ENCODE measurements around the gene SLC43A2.

SLC43A2 gene

GRCh38 chr17:1616101-1616500 lies 12.5 kb downstream of the SLC43A2 start:
- no peaks in the 10 kb centered on the region for H3K9me3 ChIP-seq (ENCODE audit: control insufficient read depth, low read length)
- H3K18ac ChIP-seq (ENCODE audit: low read depth in 1 of 2, low read length in 2 of 2), result no peak overlapping the region
- H3K4me3 ChIP-seq (ENCODE audit: insufficient read depth in 1 of 2, low read depth in 1 of 2, low read length in 2 of 2), result no peak overlapping the region
- no peak overlapping the region for H3K4me2 ChIP-seq (ENCODE audit: low read length, poor library complexity, severe bottlenecking)
- H3K4ac ChIP-seq (ENCODE audit: low read depth in 1 of 2, low read length in 2 of 2), result no peak overlapping the region
- H2AK5ac ChIP-seq (ENCODE audit: low read length, severe bottlenecking), result no peak overlapping the region
- no peaks in the 10 kb centered on the region for H3K27me3 ChIP-seq (ENCODE audit: control insufficient read depth in 1 of 2, insufficient read depth in 1 of 2, low read length in 2 of 2)
- H3K79me1 ChIP-seq (replicated peaks; ENCODE audit: low read length, poor library complexity, severe bottlenecking), result peaks cover 2% of the 10 kb centered on the region
- no peak overlapping the region for H2BK12ac ChIP-seq (ENCODE audit: low read length in 2 of 2)
- WGBS, result 90% methylated on average over 13 of the region's 13 CpGs
- H4K91ac ChIP-seq (ENCODE audit: low read length), result no peak overlapping the region
- H3K9ac ChIP-seq (ENCODE audit: low read length), result no peak overlapping the region
- no peak overlapping the region for H3K14ac ChIP-seq (ENCODE audit: low read length in 2 of 2)
- H2BK5ac ChIP-seq (ENCODE audit: low read depth, low read length, poor library complexity, severe bottlenecking), result no peak overlapping the region
- H2AFZ ChIP-seq (ENCODE audit: low read depth, low read length), result no peak overlapping the region
- H4K8ac ChIP-seq (ENCODE audit: low read length), result no peak overlapping the region
- H3K23ac ChIP-seq (ENCODE audit: low read length in 2 of 2), result no peak overlapping the region
- H3K27ac ChIP-seq (ENCODE audit: low read length, poor library complexity, severe bottlenecking), result no peak overlapping the region
- DNase-seq, result no peak
- no peak overlapping the region for H2BK120ac ChIP-seq (ENCODE audit: low read depth, low read length)
- H2BK15ac ChIP-seq (ENCODE audit: low read depth, poor library complexity, severe bottlenecking), result no peak overlapping the region
- peaks cover 11 to 23% of the 10 kb centered on the region in 2 experiments for H3K36me3 ChIP-seq (ENCODE audit: control insufficient read depth in 1 of 2, insufficient read depth in 2 of 2, low read depth in 1 of 2, low read length in 2 of 2)
- H3K4me1 ChIP-seq (ENCODE audit: control insufficient read depth, insufficient read depth, low read depth, low read length), result peaks cover 9% of the 10 kb centered on the region

- no peaks in the 10 kb centered on the region for H3K27me3 ChIP-seq (ENCODE audit: control insufficient read depth in 1 of 2, insufficient read depth in 1 of 2, low read length in 2 of 2)
- no peak for DNase-seq
- H3K27ac ChIP-seq (ENCODE audit: low read length, poor library complexity, severe bottlenecking), result no peak overlapping the region
- H3K23ac ChIP-seq (ENCODE audit: low read length in 2 of 2), result no peak overlapping the region
- H3K9me3 ChIP-seq (ENCODE audit: control insufficient read depth, low read length), result no peaks in the 10 kb centered on the region
- no peak overlapping the region for H3K14ac ChIP-seq (ENCODE audit: low read length in 2 of 2)
- no peak overlapping the region for H2BK120ac ChIP-seq (ENCODE audit: low read depth, low read length)
- no peak overlapping the region for H4K8ac ChIP-seq (ENCODE audit: low read length)
- H3K9ac ChIP-seq (ENCODE audit: low read length), result no peak overlapping the region
- 90% methylated on average over 16 of the region's 16 CpGs for WGBS
- no peaks in the 10 kb centered on the region for H3K4me1 ChIP-seq (ENCODE audit: control insufficient read depth, insufficient read depth, low read depth, low read length)
- peaks cover 8 to 23% of the 10 kb centered on the region in 2 experiments for H3K36me3 ChIP-seq (ENCODE audit: control insufficient read depth in 1 of 2, insufficient read depth in 2 of 2, low read depth in 1 of 2, low read length in 2 of 2)
- no peak overlapping the region for H2AK5ac ChIP-seq (ENCODE audit: low read length, severe bottlenecking)
- H3K18ac ChIP-seq (ENCODE audit: low read depth in 1 of 2, low read length in 2 of 2), result no peak overlapping the region
- no peak overlapping the region for H3K4me3 ChIP-seq (ENCODE audit: insufficient read depth in 1 of 2, low read depth in 1 of 2, low read length in 2 of 2)
- H3K4ac ChIP-seq (ENCODE audit: low read depth in 1 of 2, low read length in 2 of 2), result no peak overlapping the region
- H2BK15ac ChIP-seq (ENCODE audit: low read depth, poor library complexity, severe bottlenecking), result no peak overlapping the region
- no peak overlapping the region for H2BK5ac ChIP-seq (ENCODE audit: low read depth, low read length, poor library complexity, severe bottlenecking)
- H2BK12ac ChIP-seq (ENCODE audit: low read length in 2 of 2), result no peak overlapping the region
- no peak overlapping the region for H4K91ac ChIP-seq (ENCODE audit: low read length)
- peaks cover 1% of the 10 kb centered on the region for H3K79me1 ChIP-seq (replicated peaks; ENCODE audit: low read length, poor library complexity, severe bottlenecking)
- H2AFZ ChIP-seq (ENCODE audit: low read depth, low read length), result no peak overlapping the region
- no peak overlapping the region for H3K4me2 ChIP-seq (ENCODE audit: low read length, poor library complexity, severe bottlenecking)
Measured at GRCh38 chr17:1612400-1612799, 16.2 kb downstream of the SLC43A2 start.

- peaks cover 8 to 23% of the 10 kb centered on the region in 2 experiments for H3K36me3 ChIP-seq (ENCODE audit: control insufficient read depth in 1 of 2, insufficient read depth in 2 of 2, low read depth in 1 of 2, low read length in 2 of 2)
- H3K4ac ChIP-seq (ENCODE audit: low read depth in 1 of 2, low read length in 2 of 2), result no peak overlapping the region
- WGBS, result 94% methylated on average over 10 of the region's 10 CpGs
- DNase-seq, result no peak
- no peak overlapping the region for H3K27ac ChIP-seq (ENCODE audit: low read length, poor library complexity, severe bottlenecking)
- H3K18ac ChIP-seq (ENCODE audit: low read depth in 1 of 2, low read length in 2 of 2), result no peak overlapping the region
- no peak overlapping the region for H3K14ac ChIP-seq (ENCODE audit: low read length in 2 of 2)
- H2BK5ac ChIP-seq (ENCODE audit: low read depth, low read length, poor library complexity, severe bottlenecking), result no peak overlapping the region
- H3K23ac ChIP-seq (ENCODE audit: low read length in 2 of 2), result no peak overlapping the region
- no peaks in the 10 kb centered on the region for H3K79me1 ChIP-seq (replicated peaks; ENCODE audit: low read length, poor library complexity, severe bottlenecking)
- no peak overlapping the region for H2BK120ac ChIP-seq (ENCODE audit: low read depth, low read length)
- H2AFZ ChIP-seq (ENCODE audit: low read depth, low read length), result no peak overlapping the region
- H2BK12ac ChIP-seq (ENCODE audit: low read length in 2 of 2), result no peak overlapping the region
- H3K9me3 ChIP-seq (ENCODE audit: control insufficient read depth, low read length), result no peaks in the 10 kb centered on the region
- H3K27me3 ChIP-seq (ENCODE audit: control insufficient read depth in 1 of 2, insufficient read depth in 1 of 2, low read length in 2 of 2), result no peaks in the 10 kb centered on the region
- no peak overlapping the region for H2BK15ac ChIP-seq (ENCODE audit: low read depth, poor library complexity, severe bottlenecking)
- no peak overlapping the region for H4K8ac ChIP-seq (ENCODE audit: low read length)
- no peak overlapping the region for H2AK5ac ChIP-seq (ENCODE audit: low read length, severe bottlenecking)
- no peak overlapping the region for H3K4me3 ChIP-seq (ENCODE audit: insufficient read depth in 1 of 2, low read depth in 1 of 2, low read length in 2 of 2)
- no peak overlapping the region for H4K91ac ChIP-seq (ENCODE audit: low read length)
- peaks cover under 1% of the 10 kb centered on the region for H3K4me1 ChIP-seq (ENCODE audit: control insufficient read depth, insufficient read depth, low read depth, low read length)
- no peak overlapping the region for H3K9ac ChIP-seq (ENCODE audit: low read length)
- no peak overlapping the region for H3K4me2 ChIP-seq (ENCODE audit: low read length, poor library complexity, severe bottlenecking)
Measured at GRCh38 chr17:1611715-1612114, 16.9 kb downstream of the SLC43A2 start.

GRCh38 chr17:1608676-1609075 lies 20.0 kb downstream of the SLC43A2 start:
- Histone ChIP-seq H4K8ac (ENCODE audit: low read length) (no peak overlapping the region), H3K14ac (ENCODE audit: low read length in 2 of 2) (no peak overlapping the region), H2BK12ac (ENCODE audit: low read length in 2 of 2) (no peak overlapping the region), H3K18ac (ENCODE audit: low read depth in 1 of 2, low read length in 2 of 2) (no peak overlapping the region), H2BK120ac (ENCODE audit: low read depth, low read length) (no peak overlapping the region), H3K27me3 (ENCODE audit: control insufficient read depth in 1 of 2, insufficient read depth in 1 of 2, low read length in 2 of 2) (no peaks in the 10 kb centered on the region), H2BK5ac (ENCODE audit: low read depth, low read length, poor library complexity, severe bottlenecking) (no peak overlapping the region), H4K91ac (ENCODE audit: low read length) (no peak overlapping the region), H2AK5ac (ENCODE audit: low read length, severe bottlenecking) (no peak overlapping the region), H2AFZ (ENCODE audit: low read depth, low read length) (no peak overlapping the region), H3K9ac (ENCODE audit: low read length) (no peak overlapping the region), H3K4me2 (ENCODE audit: low read length, poor library complexity, severe bottlenecking) (no peak overlapping the region), H3K4me1 (ENCODE audit: control insufficient read depth, insufficient read depth, low read depth, low read length) (peaks cover 11% of the 10 kb centered on the region), H2BK15ac (ENCODE audit: low read depth, poor library complexity, severe bottlenecking) (no peak overlapping the region), H3K23ac (ENCODE audit: low read length in 2 of 2) (no peak overlapping the region), H3K4me3 (ENCODE audit: insufficient read depth in 1 of 2, low read depth in 1 of 2, low read length in 2 of 2) (no peak overlapping the region), H3K27ac (ENCODE audit: low read length, poor library complexity, severe bottlenecking) (no peak overlapping the region), H3K79me1 (replicated peaks; ENCODE audit: low read length, poor library complexity, severe bottlenecking) (no peaks in the 10 kb centered on the region), H3K4ac (ENCODE audit: low read depth in 1 of 2, low read length in 2 of 2) (no peak overlapping the region), H3K36me3 (ENCODE audit: control insufficient read depth in 1 of 2, insufficient read depth in 2 of 2, low read depth in 1 of 2, low read length in 2 of 2) (peaks cover 4 to 25% of the 10 kb centered on the region in 2 experiments), H3K9me3 (ENCODE audit: control insufficient read depth, low read length) (no peaks in the 10 kb centered on the region)
- 90% methylated on average over 5 of the region's 7 CpGs for WGBS
- DNase-seq, result no peak
